HL-60 (cell line): ENCODE data around the gene FGGY.

Experiments used
- POLR2AphosphoS5 ChIP-seq: IDR thresholded peaks from 2 replicates; pipeline ENCODE4 v1.6.1; 2012; ENCODE audit warnings: low read depth
- REST ChIP-seq: IDR thresholded peaks from 2 replicates; pipeline ENCODE4 v1.6.1; 2012; ENCODE audit warnings: low read depth; ENCODE audit not compliant: insufficient replicate concordance
- TF ChIP-seq, protein P1 (sequence below): IDR thresholded peaks from one replicate; pipeline ENCODE4 v1.5.1; 2011; ENCODE audit warnings: low read length, control low read depth, inconsistent platforms; ENCODE audit not compliant: insufficient read depth

DNA sequence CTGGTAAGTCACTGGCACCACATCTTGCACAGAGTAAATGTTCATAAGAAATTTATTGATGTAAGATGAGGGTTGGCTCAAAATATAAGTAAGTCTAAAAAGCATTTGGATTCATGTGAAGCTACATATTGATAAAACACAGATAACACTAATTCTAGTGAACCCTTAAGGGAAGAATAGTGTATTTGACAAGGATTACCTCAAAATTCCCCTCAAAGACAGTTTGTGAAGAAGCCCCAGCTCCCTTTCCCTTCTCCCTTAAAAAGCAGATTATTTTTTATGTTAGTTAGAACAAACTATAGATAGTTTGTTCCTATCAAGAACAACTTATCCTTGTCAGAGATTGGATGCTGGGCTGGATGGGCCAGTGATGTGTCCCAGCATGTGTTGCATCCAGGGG lies 10.7 kb downstream of the FGGY start:
- TF ChIP-seq, protein P1, sequence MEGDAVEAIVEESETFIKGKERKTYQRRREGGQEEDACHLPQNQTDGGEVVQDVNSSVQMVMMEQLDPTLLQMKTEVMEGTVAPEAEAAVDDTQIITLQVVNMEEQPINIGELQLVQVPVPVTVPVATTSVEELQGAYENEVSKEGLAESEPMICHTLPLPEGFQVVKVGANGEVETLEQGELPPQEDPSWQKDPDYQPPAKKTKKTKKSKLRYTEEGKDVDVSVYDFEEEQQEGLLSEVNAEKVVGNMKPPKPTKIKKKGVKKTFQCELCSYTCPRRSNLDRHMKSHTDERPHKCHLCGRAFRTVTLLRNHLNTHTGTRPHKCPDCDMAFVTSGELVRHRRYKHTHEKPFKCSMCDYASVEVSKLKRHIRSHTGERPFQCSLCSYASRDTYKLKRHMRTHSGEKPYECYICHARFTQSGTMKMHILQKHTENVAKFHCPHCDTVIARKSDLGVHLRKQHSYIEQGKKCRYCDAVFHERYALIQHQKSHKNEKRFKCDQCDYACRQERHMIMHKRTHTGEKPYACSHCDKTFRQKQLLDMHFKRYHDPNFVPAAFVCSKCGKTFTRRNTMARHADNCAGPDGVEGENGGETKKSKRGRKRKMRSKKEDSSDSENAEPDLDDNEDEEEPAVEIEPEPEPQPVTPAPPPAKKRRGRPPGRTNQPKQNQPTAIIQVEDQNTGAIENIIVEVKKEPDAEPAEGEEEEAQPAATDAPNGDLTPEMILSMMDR = no peak
- TF ChIP-seq REST = no peak
- TF ChIP-seq POLR2AphosphoS5 = no peak
